Muscle of leg (tissue), 11 donors: ENCODE results near the gene SMIM3. TPM values are rescaled to one million over a fixed set of nuclear protein-coding genes. Genes with fewer than 3 reads are reported as not detected.
A peak's percentile ranks its signal among the peaks of the same experiment; 100 is the strongest.
"Not testable (repeated sequence)": the region's sequence is repeated elsewhere in the genome, so short reads cannot be mapped to it uniquely, and the experiment has no call there.

Experiments used
- DNase-seq: peaks from one replicate; pipeline ENCODE4 v3.0.0; 2013
- H3K27ac ChIP-seq: one replicate; pipeline ENCODE4 v1.5.1; 2013; ENCODE audit warnings: mild to moderate bottlenecking, low read length, control low read depth
- H3K27me3 ChIP-seq: one replicate; pipeline ENCODE4 v1.6.1; 2013; ENCODE audit warnings: low read length; ENCODE audit not compliant: control insufficient read depth, insufficient read depth
- H3K36me3 ChIP-seq: one replicate; pipeline ENCODE4 v1.6.1; 2013; ENCODE audit warnings: low read length; ENCODE audit not compliant: control insufficient read depth, insufficient read depth
- H3K4me1 ChIP-seq: one replicate; pipeline ENCODE4 v1.6.1; 2013; ENCODE audit warnings: low read length; ENCODE audit not compliant: control insufficient read depth, insufficient read depth
- H3K4me3 ChIP-seq: one replicate; pipeline ENCODE4 v1.5.1; 2013; ENCODE audit warnings: low read length, control low read depth
- H3K9me3 ChIP-seq: replicated peaks from 2 replicates; pipeline ENCODE4 v1.6.1; 2013; ENCODE audit warnings: low read depth, low read length; ENCODE audit not compliant: control insufficient read depth
- WGBS: methylation state at CpG from one replicate; pipeline ENCODE4 v1.1.5; 2013; ENCODE audit warnings: missing lambda C conversion rate; ENCODE audit not compliant: insufficient coverage; 5-methylcytosine and 5-hydroxymethylcytosine counted together
- polyA plus RNA-seq, 8 donors: library from polyadenylated mRNA; unstranded; fragments of 120-200 nt; gene quantifications; one replicate each; pipeline versions ENCODE4 v1.2.1 to v1.2.3, GENCODE V29; 2013; ENCODE audit warnings: inconsistent platforms in 1 of 8, low replicate concordance in 1 of 8; ENCODE audit not compliant: insufficient read length in 8 of 8, insufficient read depth in 1 of 8
- total RNA-seq: library from RNA; stranded (reverse); fragments of 120-200 nt; gene quantifications from one replicate; pipeline ENCODE4 v1.2.4, GENCODE V29; 2013

Gene SMIM3
- total and polyA plus RNA-seq, 9 donors, result 7.0 to 11.1 (median 8.1) TPM

DNA sequence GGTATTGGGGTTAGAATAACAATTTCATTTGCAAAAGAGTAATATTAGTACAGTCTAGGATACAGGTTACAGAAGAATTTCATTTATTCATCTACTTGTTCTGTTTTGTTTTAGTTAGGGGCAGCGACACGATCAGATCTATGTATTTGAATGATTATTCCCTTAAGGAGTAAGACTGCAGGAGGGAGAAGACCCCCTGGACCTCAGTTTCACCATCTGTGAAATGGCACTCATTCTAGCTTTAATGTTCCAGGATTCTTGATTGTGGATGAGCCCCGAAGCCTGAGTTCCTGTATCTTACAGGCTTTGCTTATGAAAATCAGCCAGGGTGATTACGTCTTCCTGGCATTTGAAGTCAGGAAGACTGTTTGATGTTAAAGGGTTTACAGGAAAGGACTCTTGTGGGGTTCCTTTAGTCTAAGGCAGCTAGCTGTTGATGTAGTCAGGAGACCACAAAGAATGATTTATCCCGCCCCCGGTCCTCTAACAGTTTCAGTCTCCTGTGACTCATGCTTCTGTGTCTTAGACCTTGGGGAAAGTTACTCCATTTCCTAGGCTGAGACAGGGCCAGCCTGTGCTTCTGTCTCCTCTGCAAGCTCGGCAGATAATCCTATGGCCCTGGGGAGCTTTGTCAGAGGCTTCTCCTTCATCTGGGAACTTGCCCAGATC, 11.5 kb downstream of the SMIM3 start:
- peak; percentile 43 for DNase-seq
- no peaks in the 10 kb centered on the region for H3K27me3 ChIP-seq
- 0% methylated on average over 1 of the region's 7 CpGs for WGBS
- H3K9me3 ChIP-seq, result no peaks in the 10 kb centered on the region
- H3K27ac ChIP-seq, result no peak overlapping the region
- no peak overlapping the region for H3K4me3 ChIP-seq
- peaks cover under 1% of the 10 kb centered on the region for H3K36me3 ChIP-seq
- peaks cover 5% of the 10 kb centered on the region for H3K4me1 ChIP-seq

DNA sequence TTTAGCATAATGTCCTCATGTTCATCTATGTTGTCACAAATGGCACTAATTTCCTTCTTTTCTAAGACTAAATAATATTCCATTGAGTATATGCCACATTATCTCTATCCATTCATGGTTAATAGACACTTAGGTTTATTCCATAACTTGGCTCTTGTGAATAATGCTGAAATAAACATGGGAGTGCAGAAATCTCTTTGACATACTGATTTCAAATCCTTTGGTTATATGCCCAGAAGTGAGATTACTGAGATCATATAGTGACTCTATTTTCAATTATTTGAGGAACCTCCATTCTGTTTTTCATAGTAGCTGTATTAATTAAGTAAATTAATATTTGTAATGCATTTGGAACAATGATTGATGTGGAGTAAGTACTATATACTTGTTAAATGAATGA, 13.0 kb downstream of the SMIM3 start:
- peaks cover 5% of the 10 kb centered on the region for H3K4me1 ChIP-seq
- H3K9me3 ChIP-seq, result no peaks in the 10 kb centered on the region
- no peak overlapping the region for H3K4me3 ChIP-seq
- no peaks in the 10 kb centered on the region for H3K27me3 ChIP-seq
- DNase-seq, result no peak
- no peak overlapping the region for H3K27ac ChIP-seq
- H3K36me3 ChIP-seq, result peaks cover 5% of the 10 kb centered on the region

DNA sequence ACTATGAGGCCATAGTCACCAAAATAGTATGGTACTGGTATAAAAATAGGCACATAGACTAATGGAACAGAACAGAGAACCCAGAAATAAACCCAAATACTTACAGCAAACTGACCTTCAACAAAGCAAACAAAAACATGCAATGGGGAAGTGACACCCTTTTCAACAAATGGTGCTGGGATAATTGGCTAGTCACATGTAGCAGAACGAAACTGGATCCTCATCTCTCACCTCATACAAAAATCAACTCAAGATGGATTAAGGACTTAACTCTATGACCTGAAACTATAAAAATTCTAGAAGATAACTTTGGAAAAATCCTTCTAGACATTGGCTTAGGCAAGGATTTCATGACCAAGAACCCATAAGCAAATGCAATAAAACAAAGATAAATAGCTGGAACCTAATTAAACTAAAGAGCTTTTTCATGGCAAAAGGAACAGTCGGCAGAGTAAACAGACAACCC, 14.9 kb downstream of the SMIM3 start:
- not testable (repeated sequence) for H3K27ac ChIP-seq, H3K4me1 ChIP-seq, H3K4me3 ChIP-seq, H3K9me3 ChIP-seq, H3K36me3 ChIP-seq, H3K27me3 ChIP-seq, DNase-seq
- no CpG with 5 or more reads among the region's 2 CpGs for WGBS

DNA sequence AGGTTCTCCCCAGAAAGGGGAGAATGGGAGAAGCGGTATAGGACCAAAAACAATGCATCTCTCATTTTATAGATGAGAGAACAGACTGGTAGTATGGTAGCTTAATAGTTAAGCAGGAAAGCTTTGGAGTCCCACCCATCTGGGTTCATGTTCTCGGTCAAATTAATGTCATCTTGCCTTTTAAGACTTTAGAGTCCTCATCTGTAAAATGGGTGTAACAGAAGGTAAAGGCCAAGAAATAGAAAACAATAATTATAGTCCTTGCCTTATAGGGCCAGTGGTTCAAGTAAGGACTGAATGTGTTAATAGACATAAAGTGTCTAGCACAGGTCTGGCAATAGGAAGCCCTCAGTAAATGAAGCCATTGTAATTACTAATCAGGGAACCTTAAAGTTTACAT, 16.4 kb downstream of the SMIM3 start:
- WGBS, result no CpG with 5 or more reads among the region's 2 CpGs
- H3K4me3 ChIP-seq, result no peak overlapping the region
- H3K9me3 ChIP-seq, result no peaks in the 10 kb centered on the region
- no peak for DNase-seq
- no peak overlapping the region for H3K27ac ChIP-seq
- H3K36me3 ChIP-seq, result peaks cover 7% of the 10 kb centered on the region
- H3K27me3 ChIP-seq, result no peaks in the 10 kb centered on the region
- H3K4me1 ChIP-seq, result peaks cover 2% of the 10 kb centered on the region

DNA sequence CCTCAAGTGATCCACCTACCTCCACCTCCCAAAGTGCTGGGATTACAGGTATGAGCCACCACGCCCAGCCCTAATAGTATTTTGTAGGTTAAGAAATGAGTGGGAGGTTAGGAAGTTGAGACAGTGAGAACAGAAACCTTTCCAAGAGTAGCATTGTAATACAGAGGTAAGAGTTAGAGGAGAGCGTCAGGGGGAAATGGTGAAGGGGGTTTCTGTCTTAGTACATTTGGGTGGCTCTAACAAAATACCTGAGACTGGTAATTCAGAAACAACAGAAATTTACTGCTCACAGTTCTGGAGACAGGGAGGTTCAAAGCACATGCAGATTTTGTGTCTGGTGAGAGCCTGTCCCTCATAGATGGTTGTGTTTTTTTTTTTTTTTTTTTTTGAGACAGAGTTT, 18.8 kb downstream of the SMIM3 start:
- WGBS, result 86% methylated on average over 1 of the region's 2 CpGs
- no peak overlapping the region for H3K4me3 ChIP-seq
- H3K36me3 ChIP-seq, result peaks cover 7% of the 10 kb centered on the region
- peaks cover 3% of the 10 kb centered on the region for H3K4me1 ChIP-seq
- no peak overlapping the region for H3K27ac ChIP-seq
- no peaks in the 10 kb centered on the region for H3K9me3 ChIP-seq
- no peak for DNase-seq
- H3K27me3 ChIP-seq, result no peaks in the 10 kb centered on the region

DNA sequence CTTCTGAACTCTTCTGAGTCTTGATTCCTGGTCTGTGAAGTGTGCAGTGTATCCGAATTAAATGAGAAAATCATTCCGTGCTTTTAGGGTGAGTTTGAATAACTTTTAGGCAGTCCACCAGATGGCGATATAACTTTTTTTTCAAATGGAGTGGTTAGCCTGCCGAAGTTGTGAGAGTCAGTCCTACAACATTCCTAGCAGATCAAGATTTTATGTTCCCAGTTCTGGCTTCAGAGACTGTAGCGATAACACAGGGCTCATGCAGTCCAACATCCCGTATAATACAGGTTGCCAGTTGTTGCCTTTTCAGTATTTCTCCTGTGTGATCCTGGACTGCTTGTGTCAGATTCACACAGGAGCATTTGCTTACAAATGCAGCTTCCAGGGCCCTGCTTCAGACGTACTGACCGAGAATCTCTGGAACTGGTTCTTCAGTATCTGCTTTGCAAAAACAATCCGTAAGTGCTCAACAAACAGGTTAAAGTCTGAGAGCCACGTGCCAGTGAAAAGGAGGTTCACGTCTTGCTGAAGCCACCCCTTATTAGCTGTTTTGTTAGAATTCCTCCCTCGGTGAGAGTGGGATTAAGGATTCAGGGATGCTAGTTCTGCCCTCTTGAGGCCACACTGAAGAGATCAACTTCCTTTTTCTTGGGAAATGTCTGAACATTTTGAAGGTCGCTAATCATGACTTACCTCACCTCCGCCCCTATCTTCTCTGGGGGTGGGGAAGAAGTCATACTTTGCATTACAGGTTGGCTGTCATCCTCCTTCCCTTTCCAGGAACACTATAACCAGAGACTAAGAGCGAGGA, 22.8 kb downstream of the SMIM3 start:
- 5% methylated on average over 4 of the region's 15 CpGs for WGBS
- H3K27ac ChIP-seq, result no peak overlapping the region
- DNase-seq, result peak; percentile 87

DNA sequence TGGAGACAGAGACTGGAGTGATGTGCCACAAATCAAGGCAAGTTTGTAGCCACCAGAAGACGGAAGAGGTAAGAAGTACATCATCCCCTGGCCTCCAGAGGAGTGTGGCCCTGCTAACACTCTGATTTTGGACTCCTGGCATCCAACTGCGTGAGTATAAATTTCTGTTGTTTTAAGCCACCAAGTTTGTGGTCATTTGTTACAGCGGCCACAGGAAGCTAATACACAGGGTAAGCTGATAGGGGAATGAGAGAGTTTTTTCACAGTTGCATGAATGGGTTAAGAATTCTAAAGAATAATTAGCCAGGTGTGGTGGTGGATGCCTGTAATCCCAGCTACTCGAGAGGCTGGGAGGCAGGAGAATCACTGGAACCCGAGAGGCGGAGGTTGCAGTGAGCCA, 25.8 kb downstream of the SMIM3 start:
- Histone ChIP-seq H3K27me3 (no peaks in the 10 kb centered on the region), H3K4me3 (no peak overlapping the region), H3K27ac (no peak overlapping the region), H3K4me1 (peaks cover 3% of the 10 kb centered on the region), H3K36me3 (no peaks in the 10 kb centered on the region), H3K9me3 (no peaks in the 10 kb centered on the region)
- WGBS, result 91% methylated on average over 6 of the region's 6 CpGs
- no peak for DNase-seq

More for the DNA sequence above, 22.8 kb downstream of the SMIM3 start:
- H3K4me3 ChIP-seq, result peak overlapping the region; percentile 30
- H3K36me3 ChIP-seq, result peaks cover 2% of the 10 kb centered on the region
- peaks cover 3% of the 10 kb centered on the region for H3K4me1 ChIP-seq
- no peaks in the 10 kb centered on the region for H3K9me3 ChIP-seq
- no peaks in the 10 kb centered on the region for H3K27me3 ChIP-seq

DNA sequence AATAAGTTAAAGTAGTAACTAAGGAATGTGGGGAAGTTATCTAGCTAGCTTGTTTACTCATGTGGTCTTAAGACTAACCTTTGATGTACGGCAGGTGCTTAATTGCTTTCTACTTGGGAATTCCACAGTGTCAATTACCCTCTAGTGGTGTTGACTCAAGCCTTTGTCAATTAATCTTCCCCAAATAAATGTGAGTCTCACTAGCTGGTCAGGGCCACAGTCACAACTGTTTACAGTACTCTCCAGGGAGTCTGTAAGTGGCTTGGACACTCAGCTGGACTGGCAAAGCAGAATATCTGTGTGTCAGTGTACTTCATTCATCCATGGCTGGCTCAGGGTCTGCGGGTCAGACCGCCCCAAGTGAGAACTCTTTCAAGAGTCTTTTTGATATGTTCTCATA, 30.8 kb downstream of the SMIM3 start:
- no peaks in the 10 kb centered on the region for H3K27me3 ChIP-seq
- H3K4me1 ChIP-seq, result no peaks in the 10 kb centered on the region
- H3K27ac ChIP-seq, result no peak overlapping the region
- WGBS, result 100% methylated on average over 2 of the region's 3 CpGs
- DNase-seq, result no peak
- no peaks in the 10 kb centered on the region for H3K9me3 ChIP-seq
- no peaks in the 10 kb centered on the region for H3K36me3 ChIP-seq
- no peak overlapping the region for H3K4me3 ChIP-seq

DNA sequence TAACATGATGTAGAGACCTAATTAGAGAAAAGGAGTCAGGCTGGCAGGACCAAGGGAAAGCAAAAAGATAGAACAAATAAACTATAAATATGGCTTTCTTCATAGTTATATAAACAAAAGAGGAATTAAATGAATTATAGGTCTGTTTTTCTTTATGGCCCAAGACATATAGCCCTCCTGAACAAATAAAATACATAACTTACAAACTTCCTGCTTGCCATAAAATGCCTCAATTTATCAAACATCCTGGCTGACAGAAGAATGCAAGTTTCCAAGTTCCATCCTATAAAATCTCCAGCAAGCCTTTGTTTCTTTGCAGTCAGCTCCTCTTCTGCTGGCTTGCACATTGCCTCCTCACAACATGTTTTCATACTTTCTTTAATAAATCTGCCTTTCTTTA, 36.5 kb downstream of the SMIM3 start:
- Histone ChIP-seq H3K9me3 (no peaks in the 10 kb centered on the region), H3K27me3 (no peaks in the 10 kb centered on the region), H3K4me3 (no peak overlapping the region), H3K4me1 (no peaks in the 10 kb centered on the region), H3K36me3 (no peaks in the 10 kb centered on the region), H3K27ac (no peak overlapping the region)
- DNase-seq, result no peak

DNA sequence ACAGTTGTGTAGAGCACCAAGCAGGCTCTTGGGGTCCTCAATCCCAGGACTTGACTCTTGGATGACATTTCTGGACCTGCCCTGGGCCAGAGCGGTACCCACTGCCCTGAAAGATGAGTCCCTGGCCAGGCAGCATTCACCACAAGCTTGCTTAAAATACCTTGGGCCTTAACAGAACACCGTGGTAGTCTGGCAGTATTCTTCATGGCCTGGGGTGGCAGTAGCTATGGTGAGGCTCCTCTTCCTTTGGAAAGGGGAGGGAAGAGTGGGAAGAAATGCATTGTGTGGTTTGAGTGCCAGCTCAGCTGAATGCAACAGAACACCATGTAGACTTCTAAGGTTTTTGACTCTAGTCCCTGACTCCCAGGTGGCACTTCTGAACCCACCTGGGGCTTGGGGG, 38.4 kb downstream of the SMIM3 start:
- no peaks in the 10 kb centered on the region for H3K27me3 ChIP-seq
- H3K36me3 ChIP-seq, result no peaks in the 10 kb centered on the region
- DNase-seq, result no peak
- no peaks in the 10 kb centered on the region for H3K9me3 ChIP-seq
- no peaks in the 10 kb centered on the region for H3K4me1 ChIP-seq
- no peak overlapping the region for H3K4me3 ChIP-seq
- WGBS, result 66% methylated on average over 2 of the region's 2 CpGs
- H3K27ac ChIP-seq, result no peak overlapping the region
